Middle frontal gyrus (tissue), 1 donor: Measurements from ENCODE around the gene DENND6B.

Experiments
- DNase-seq: peaks from one replicate; pipeline ENCODE4 v3.0.0-alpha.2; 2015; ENCODE audit warnings: low spot score; ENCODE audit errors: extremely low spot score

Gene DENND6B

GRCh38 chr22:50316114-50317065 is 10.4 kb downstream of the DENND6B start:
- DNase-seq = no peak

DNA sequence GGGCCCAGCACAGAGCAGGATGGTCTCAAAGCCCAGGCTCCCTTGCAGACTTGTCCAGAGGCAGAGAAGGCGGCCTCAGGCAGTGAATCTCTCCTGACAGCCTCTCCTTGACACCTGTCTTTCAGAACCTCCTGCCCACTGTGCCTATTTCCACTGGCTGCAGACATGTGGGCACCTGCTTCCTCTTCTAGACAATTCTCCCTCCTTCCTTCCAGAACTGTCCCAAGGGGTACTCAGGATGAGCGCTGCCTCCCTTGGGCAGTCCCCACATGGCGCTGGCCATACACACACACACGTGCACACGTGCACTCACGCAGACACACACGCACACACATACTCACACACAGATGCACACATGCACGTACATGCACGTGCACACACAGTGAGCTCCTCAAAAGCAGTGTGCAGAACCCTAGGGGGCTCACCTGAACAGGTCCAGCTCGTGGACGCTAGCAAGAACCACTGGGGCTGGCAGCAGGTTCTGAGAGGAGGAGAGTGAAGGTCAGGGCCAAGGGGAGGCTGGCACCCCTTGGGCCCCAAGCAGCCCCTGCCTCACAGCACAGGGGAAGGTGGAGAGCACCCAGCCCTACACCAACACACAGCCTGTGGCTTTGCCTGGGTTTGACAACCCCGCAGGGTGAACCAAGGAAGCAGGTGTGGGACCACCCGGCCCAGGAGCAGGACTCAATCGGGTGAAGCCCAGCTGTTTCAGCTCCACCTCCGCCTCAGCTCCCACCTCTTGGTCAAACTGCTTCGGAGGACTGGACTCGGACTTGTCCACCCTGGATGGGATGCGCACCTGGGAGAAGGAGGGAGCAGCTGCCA is 11.3 kb downstream of the DENND6B start:
- DNase-seq = no peak

GRCh38 chr22:50314455-50315288 is 12.1 kb downstream of the DENND6B start:
- no peak for DNase-seq

DNA sequence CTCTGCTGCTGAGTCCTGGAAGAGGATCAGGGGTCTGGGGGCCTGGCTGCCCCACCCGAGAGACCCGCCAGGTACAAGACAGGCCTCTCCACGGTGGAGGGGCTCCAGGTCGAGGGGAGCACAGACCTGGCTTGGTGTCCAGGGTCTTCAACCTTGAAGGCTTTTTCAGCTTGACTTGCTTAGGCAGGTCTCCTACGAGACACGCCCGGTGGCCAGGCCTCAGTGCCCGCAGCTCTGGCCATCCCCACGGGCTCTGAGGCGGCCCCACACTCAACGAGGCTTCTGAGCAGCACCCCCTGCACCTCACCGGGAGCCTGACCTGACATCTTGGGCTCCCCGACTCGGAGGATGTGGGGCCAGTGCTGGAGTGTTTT is 12.7 kb downstream of the DENND6B start:
- DNase-seq = no peak

GRCh38 chr22:50313600-50313999 is 13.2 kb downstream of the DENND6B start:
- DNase-seq = no peak

DNA sequence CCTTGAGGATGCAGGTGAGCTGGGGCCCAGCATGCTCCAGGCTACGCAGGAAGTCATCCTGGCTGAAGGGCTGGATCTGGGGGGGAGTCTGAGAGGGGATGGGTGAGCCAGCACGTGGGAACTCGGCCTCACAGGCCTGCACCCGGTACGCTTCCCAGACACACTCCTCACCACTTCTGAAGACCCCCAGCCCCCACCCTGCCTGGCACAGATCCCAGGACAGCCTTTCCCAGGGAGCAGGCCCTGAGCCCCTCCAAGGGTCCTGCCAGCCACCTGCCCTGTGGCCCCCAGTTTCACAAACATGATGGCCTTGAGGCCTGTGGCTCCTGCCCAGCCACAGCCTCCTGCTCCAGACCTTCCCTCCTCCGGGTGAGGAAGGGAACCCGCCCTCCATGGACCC is 13.8 kb downstream of the DENND6B start:
- no peak for DNase-seq

DNA sequence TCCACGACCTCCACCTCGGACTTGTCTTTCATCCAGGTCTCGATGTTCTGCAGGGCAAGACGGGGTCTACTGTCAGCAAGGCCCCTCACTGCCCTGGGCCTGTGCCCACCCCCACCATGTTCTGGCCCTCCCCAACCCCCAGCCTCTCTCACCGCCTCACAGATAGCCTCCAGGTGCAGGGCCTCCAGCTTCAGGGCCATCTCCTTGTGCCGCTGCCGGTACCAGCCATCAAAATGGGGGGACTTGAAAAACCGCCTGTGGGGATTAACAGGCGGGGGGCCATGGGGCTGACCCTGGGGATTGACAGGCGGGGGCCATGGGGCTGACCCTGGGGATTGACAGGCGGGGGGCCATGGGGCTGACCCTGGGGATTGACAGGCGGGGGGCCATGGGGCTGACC is 14.4 kb downstream of the DENND6B start:
- no peak for DNase-seq

DNA sequence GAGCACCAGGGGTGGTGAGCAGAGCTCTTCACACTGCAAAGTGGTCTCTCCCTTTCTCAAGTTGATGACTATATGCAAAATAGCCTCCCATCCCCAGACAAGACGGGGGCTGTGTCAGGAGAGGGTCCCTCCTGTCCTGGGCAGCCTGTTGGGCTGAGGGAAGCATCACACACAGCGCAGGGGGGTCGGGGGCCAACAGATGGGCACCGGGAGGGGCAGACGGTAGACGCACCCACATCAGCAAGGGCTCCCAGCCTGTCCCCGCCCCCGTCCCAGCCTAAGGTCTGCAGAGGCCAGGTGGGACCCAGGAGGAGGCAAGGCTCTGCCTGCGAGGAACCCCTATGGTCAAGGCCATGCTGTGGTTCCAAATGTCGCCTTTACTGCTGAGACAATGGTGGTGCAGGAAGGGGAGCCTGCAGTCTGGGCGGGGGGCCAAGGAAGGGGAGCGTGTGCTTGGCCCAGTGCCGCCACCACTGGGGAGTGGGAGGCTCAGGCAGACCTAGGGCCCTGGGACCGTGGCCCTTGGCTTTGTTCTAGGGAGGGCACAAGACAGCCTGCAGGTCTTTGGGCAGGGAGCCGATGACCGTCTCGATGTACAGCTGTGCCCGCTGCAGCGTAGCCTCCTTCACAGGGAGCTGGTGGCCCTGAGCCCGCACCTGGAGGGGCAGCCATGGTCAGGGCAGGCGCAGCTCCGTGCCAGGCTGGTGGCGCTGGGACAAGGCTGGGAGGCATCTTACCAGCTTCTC is 15.0 kb downstream of the DENND6B start:
- no peak for DNase-seq

DNA sequence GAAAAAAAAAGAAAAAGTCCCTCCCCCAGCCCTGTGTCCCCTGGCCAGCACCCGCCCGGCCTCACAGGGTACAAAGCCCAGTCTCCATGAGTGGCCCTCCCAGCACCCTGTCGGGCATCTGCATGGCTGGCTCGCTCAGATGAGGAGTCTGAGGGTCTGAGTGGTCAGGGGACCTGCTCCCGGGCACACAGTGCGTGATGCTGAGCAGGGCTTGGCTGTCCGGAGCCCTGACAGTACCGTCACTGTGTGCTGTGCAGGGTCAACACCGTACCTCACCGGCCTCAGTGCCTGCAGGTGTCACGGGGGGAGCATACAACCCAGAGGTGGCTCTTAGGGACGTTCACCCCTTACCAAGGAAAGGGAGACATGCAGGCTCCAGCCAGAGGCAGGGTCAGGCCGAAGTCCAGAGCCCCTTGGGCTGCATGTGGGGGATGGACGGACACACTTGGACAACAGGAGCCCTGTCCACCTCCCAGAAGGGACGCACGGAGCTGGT is 15.8 kb downstream of the DENND6B start:
- no peak for DNase-seq

- no peak for DNase-seq
Observed at GRCh38 chr22:50310031-50310722, 16.6 kb downstream of the DENND6B start.

- no peak for DNase-seq
Observed at GRCh38 chr22:50309601-50309991, 17.2 kb downstream of the DENND6B start.

DNA sequence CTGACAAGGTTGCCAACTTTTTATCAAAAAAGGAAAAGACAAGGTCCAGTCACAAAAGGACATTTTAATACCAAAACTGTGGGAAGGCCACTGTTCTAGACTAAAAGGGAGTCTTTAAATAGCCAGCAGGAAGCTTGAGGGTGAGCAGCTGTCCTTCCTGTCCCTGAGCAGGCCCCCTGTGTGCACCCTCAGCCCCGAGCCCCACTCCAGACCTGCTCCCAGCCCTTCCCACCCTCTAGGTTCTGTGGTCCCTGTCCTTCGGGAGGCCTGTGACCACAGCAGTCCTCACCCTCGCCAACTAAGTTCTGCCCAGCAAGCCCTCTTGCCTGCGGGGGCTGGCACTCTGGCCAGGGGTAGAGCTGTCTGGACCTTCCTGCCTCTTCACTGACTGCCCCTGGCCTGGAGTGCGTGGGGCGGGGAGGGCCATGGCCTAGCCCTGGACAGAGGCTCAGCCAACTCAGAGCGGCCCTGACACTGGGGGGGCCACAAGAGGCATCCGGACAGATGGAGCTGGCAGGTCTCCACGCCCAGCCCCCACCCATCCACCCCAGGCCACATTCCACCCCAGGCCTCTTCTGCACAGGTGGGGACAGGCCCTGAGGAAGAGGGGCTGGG is 17.7 kb downstream of the DENND6B start:
- no peak for DNase-seq

GRCh38 chr22:50308597-50308935 is 18.2 kb downstream of the DENND6B start:
- no peak for DNase-seq

DNA sequence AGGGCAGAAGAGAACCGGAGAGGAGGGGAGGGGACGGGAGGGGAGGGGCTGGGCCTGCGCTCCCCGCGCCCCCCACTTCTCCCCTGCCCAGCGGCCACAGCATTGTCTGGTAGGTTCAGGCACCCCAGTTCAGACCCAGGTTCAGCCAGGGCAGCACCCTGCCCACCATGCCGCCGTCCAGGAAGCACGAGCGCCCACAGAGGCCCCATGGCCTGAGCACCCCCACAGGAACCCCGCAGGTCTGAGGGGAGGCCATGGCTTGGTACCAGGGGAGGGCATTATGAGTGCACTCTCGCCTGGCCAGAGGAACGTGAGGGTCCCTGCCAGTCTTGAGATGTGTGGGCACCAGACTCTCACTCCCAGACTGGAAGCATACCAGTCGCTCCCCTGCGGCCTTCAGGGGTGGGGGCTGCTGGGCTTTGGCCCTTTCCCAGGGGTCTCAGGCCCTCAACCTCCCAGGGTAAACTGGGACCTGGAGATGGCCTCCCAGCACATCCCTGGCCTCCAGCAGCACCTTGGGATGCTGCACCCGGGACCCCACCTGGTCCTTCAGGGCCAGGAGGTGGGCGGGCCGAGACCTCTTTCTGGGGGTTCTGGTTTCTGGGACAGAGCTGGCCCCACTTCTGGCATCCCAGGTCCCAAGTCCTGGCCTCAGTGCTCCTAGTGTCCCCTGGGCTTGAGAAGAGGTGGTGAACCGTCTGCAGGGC is 18.8 kb downstream of the DENND6B start:
- DNase-seq = no peak

DNA sequence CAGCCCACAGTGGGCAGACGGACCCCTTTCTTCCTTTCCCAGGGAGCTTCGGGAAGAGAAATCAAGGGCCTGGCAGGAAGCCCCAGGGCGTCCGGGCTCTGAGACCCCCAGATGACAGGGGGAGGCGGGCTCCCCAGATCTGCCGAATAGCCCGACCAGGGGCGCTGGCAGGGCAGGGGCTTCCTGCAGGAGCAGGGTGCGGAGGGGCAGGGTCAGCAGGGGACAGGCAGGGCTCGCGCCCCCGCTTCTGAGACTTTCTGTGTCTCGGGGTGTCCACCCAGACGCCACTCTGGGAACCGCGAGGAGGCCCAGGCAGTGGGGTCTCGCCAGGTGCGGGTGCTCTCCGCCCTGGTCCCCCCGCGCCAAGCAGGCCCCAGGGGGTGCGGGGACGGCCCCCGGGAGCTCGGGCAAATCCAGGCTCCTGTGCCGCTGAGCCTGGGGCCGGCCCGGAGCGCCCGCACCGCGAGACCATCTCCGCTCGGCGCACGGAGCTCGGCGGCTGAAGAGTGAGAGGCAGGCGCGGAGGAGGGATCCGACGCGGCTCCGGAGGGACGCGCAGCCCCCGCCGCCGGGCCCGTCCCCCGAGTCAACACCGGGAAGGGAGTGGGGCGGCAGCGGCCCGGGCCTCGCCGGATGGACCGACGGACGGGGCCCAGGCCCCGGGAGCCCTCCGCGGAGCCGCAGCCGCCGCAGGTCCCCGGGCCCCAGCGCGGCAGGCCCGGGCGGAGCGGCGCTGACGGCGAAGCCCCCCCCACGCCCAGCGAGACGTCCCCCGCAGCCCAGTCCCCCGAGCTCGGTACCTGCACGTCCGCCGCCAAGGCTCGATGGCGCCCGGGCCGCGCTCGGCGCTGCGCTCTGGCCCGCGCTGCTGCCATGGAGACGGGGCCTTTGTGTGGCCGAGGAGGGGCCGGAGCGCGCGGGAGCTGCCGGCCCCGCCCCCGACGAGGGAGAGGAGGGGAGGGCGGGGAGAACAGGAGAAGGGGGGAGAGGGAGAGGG is 19.8 kb downstream of the DENND6B start, which contains the start of gene PLXNB2:
Gene PLXNB2, minus strand, starts transcription at position 894 of the 997 bp plus-strand sequence. CDS start 17,062 bp downstream, outside the sequence.
- peak; percentile 81 for DNase-seq

GRCh38 chr22:50305923-50306566 is 20.8 kb downstream of the DENND6B start:
- DNase-seq = peak; percentile 47

DNA sequence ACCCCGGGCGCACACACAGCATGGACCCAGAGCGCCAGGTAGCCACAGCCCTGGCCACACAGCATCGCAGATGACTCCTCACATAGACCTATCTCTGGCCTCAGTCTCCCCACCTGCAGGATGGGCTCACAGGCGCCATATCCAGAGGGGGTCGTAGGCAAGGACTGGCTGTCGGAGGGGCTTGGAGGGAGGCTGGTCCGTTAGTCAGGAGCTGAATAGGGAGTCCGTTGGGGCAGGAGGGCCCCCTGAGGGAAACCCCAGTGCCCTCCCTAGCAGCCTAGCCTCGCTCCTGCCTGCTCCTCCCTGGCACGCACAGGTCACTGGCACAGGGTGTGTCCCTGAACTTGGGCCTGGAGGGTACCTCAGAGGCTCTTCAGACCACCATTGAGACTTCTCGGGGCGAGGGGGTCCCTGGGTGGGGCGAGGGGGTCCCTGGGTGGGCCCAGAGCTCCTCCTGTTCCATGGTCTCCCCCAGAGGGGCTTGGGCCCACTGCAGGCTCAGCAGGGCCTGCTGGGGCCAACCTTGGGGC is 21.4 kb downstream of the DENND6B start:
- no peak for DNase-seq
